GM18951 (cell line): ENCODE data around the gene TRIM14.
"Not testable (repeated sequence)": the region's sequence is repeated elsewhere in the genome, so short reads cannot be mapped to it uniquely, and the experiment has no call there.

Source experiments
- POLR2A ChIP-seq: IDR thresholded peaks from 4 replicates; pipeline ENCODE4 v1.6.1; 2011; ENCODE audit warnings: mild to moderate bottlenecking; ENCODE audit not compliant: insufficient read length, insufficient read depth; ENCODE audit errors: extremely low read depth
- in situ Hi-C: fragments of 300-500 bp; cut with MboI; formaldehyde crosslinking; loops from one replicate; pipeline ENCODE4 v1.12.0; 2022; ENCODE audit warnings: low sequenced_read_pairs, mixed read lengths, inconsistent platforms; ENCODE audit not compliant: unreplicated experiment

Gene TRIM14

GRCh38 chr9:98078895-98079294, 40.1 kb downstream of the TRIM14 start:
- no peak for TF ChIP-seq POLR2A
- in situ Hi-C loops: no loop called here

GRCh38 chr9:98076514-98076890, 42.5 kb downstream of the TRIM14 start:
- in situ Hi-C loops: not testable (repeated sequence)

GRCh38 chr9:98075332-98075805, 43.7 kb downstream of the TRIM14 start:
- in situ Hi-C loops: no loop called here
- no peak for TF ChIP-seq POLR2A

- in situ Hi-C loops: no loop called here
- no peak for TF ChIP-seq POLR2A
These were observed 44.7 kb downstream of the TRIM14 start for GRCh38 chr9:98074115-98074990.

GRCh38 chr9:98071737-98072136, 47.3 kb downstream of the TRIM14 start:
- in situ Hi-C loops: no loop called here
- no peak for TF ChIP-seq POLR2A

- TF ChIP-seq POLR2A: no peak
- in situ Hi-C loops: no loop called here
These were observed 48.3 kb downstream of the TRIM14 start for GRCh38 chr9:98070704-98071103.

- TF ChIP-seq POLR2A: no peak
- in situ Hi-C loops: loop anchor here (10.0 kb wide), 1 partner anchor 195 kb away; no protein-coding TSS in a partner anchor
These were observed 49.5 kb downstream of the TRIM14 start for GRCh38 chr9:98069551-98069950.

GRCh38 chr9:98067184-98067583, 51.8 kb downstream of the TRIM14 start:
- in situ Hi-C loops: loop anchor here (10.0 kb wide), 1 partner anchor 198 kb away; no protein-coding TSS in a partner anchor
- no peak for TF ChIP-seq POLR2A

GRCh38 chr9:98066235-98066634, 52.8 kb downstream of the TRIM14 start:
- no peak for TF ChIP-seq POLR2A
- in situ Hi-C loops: loop anchor here (10.0 kb wide), 1 partner anchor 199 kb away; no protein-coding TSS in a partner anchor

GRCh38 chr9:98064623-98065392, 54.2 kb downstream of the TRIM14 start:
- no peak for TF ChIP-seq POLR2A
- in situ Hi-C loops: loop anchor here (10.0 kb wide), 1 partner anchor 200 kb away; no protein-coding TSS in a partner anchor

- TF ChIP-seq POLR2A: no peak
- in situ Hi-C loops: loop anchor here (10.0 kb wide), 1 partner anchor 203 kb away; no protein-coding TSS in a partner anchor
These were observed 56.9 kb downstream of the TRIM14 start for GRCh38 chr9:98062161-98062560.

- no peak for TF ChIP-seq POLR2A
- in situ Hi-C loops: no loop called here
These were observed 61.8 kb downstream of the TRIM14 start for GRCh38 chr9:98057138-98057799.
